Sigmoid colon (tissue), 3 donors: ENCODE measurements around the gene EBPL.

Experiments
- CTCF ChIP-seq, 4 experiments: fragments of 450-650 bp in 3 of 4; fragments of 200-600 bp in 1 of 4; IDR thresholded peaks; one replicate each; pipeline ENCODE4 v1.5.1; 2016 to 2019; ENCODE audit warnings: antibody characterized with exemption in 4 of 4, mild to moderate bottlenecking in 3 of 4, moderate library complexity in 2 of 4
- POLR2A ChIP-seq, 2 donors: fragments of 450-650 bp; IDR thresholded peaks; one replicate each; pipeline ENCODE4 v1.6.1; 2016; ENCODE audit warnings: antibody characterized with exemption in 2 of 2, mild to moderate bottlenecking in 2 of 2, moderate library complexity in 2 of 2

- no peak for TF ChIP-seq CTCF (IDR thresholded peaks at IDR 0.05)
- TF ChIP-seq POLR2A (IDR thresholded peaks at IDR 0.05) = no peak
Measured at GRCh38 chr13:49643035-49643646, 48.1 kb downstream of the EBPL start.
